ENCODE results near the gene AFF2.

GRCh38 chrX:148670277-148670676, 169.9 kb downstream of the AFF2 start:
- TF ChIP-seq CTCF (IDR thresholded peaks at IDR 0.05) (no peak), POLR2A (IDR thresholded peaks at IDR 0.05) (no peak)
